AG09309 (cell line): ENCODE data around the gene CD69.
"Not testable (repeated sequence)": the region's sequence is repeated elsewhere in the genome, so short reads cannot be mapped to it uniquely, and the experiment has no call there.

Experiments used
- DNase-seq: peaks from one replicate; pipeline ENCODE4 v3.0.0-alpha.2; 2010; ENCODE audit warnings: low read depth
- H3K4me3 ChIP-seq: 2 replicates; pipeline ENCODE4 v1.5.1; 2011; ENCODE audit warnings: mild to moderate bottlenecking, low read depth, low read length, moderate library complexity; ENCODE audit not compliant: control insufficient read depth
- CTCF ChIP-seq: IDR thresholded peaks from 2 replicates; pipeline ENCODE4 v1.5.1; 2011; ENCODE audit warnings: mild to moderate bottlenecking, low read depth, low read length, inconsistent platforms; ENCODE audit not compliant: insufficient read depth, control insufficient read depth; ENCODE audit errors: missing control alignments

Gene CD69

GRCh38 chr12:9740106-9740750 lies 20.5 kb downstream of the CD69 start:
- TF ChIP-seq CTCF = no peak
- no peak overlapping the region for H3K4me3 ChIP-seq
- DNase-seq = no peak

- not testable (repeated sequence) for DNase-seq, H3K4me3 ChIP-seq
These were observed 21.1 kb downstream of the CD69 start for GRCh38 chr12:9739404-9740105.

- not testable (repeated sequence) for H3K4me3 ChIP-seq, DNase-seq
These were observed 21.8 kb downstream of the CD69 start for GRCh38 chr12:9738905-9739304.

- TF ChIP-seq CTCF = no peak
- no peak overlapping the region for H3K4me3 ChIP-seq
- DNase-seq = no peak
These were observed 23.6 kb downstream of the CD69 start for GRCh38 chr12:9736936-9737705.

- TF ChIP-seq CTCF = no peak
- no peak for DNase-seq
- no peak overlapping the region for H3K4me3 ChIP-seq
These were observed 25.1 kb downstream of the CD69 start for GRCh38 chr12:9735601-9736000.

- TF ChIP-seq CTCF = no peak
- H3K4me3 ChIP-seq = no peak within 1 kb of the TSS
- no peak for DNase-seq
These were observed 27.7 kb downstream of the CD69 start, which contains the start of gene CLECL1 for GRCh38 chr12:9732921-9733461. Gene CLECL1 (minus strand): TSS chr12:9733097.

- TF ChIP-seq CTCF = no peak
- no peak for DNase-seq
- no peak overlapping the region for H3K4me3 ChIP-seq
These were observed 28.9 kb downstream of the CD69 start for GRCh38 chr12:9731797-9732196.
